ENCODE measurements around the gene KCNJ10.

Gene KCNJ10

DNA sequence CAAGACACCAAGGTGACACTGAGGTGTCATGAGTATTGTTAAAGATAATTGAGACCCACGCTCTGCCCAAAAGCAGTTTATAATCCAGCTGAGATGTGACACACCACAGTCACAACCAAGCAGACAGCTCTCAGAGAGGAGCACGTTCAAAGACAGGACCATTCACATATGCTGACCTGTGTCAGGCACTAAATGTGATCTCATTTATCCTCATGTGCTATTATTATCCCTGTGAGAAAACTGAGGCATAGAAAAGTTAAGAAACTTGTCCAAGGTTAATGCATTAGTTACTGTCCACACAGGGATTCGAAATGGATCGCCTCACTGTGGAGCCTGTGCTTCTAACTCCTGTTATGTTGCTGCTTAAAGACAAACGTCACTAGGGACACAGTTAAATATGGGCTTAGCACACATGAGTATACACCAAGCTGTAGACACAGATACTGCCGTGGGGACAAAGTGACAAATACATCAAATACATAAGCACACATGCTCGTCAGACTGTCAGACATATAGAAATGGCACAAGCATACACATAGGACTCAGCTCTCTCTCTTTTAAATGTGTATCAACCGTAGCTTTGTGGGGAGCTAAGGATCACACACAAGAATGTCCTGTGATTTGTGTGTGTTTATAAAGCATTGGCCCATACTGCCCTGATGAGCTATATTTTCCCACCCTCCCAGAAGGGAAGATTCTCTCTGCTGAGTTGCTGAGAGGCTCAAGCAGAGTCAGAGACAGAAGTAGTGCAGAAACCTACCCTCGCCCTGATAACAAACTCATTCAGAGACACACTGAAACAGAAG is 32.0 kb upstream of the KCNJ10 start:
- POLR2A ChIA-PET, result interaction anchor here (0.7 to 1.2 kb wide), 3 partner anchors 117 to 979 kb away, joined by 3 to 7 read pairs (median 3); no protein-coding TSS in a partner anchor
- DNase-seq (ENCODE audit: low read depth, low spot score), result no peak
- CTCF ChIA-PET, result interaction anchor here (0.5 to 7.1 kb wide), 53 partner anchors 8 to 501 kb away, joined by 3 to 206 read pairs (median 6); partner anchors contain the start of genes ATP1A2, ATP1A4, CASQ1 and DCAF8
- H3K4me3 ChIP-seq (ENCODE audit: low read depth, low read length), result no peak overlapping the region
- TF ChIP-seq, protein P1, sequence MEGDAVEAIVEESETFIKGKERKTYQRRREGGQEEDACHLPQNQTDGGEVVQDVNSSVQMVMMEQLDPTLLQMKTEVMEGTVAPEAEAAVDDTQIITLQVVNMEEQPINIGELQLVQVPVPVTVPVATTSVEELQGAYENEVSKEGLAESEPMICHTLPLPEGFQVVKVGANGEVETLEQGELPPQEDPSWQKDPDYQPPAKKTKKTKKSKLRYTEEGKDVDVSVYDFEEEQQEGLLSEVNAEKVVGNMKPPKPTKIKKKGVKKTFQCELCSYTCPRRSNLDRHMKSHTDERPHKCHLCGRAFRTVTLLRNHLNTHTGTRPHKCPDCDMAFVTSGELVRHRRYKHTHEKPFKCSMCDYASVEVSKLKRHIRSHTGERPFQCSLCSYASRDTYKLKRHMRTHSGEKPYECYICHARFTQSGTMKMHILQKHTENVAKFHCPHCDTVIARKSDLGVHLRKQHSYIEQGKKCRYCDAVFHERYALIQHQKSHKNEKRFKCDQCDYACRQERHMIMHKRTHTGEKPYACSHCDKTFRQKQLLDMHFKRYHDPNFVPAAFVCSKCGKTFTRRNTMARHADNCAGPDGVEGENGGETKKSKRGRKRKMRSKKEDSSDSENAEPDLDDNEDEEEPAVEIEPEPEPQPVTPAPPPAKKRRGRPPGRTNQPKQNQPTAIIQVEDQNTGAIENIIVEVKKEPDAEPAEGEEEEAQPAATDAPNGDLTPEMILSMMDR (IDR thresholded peaks at IDR 0.05; ENCODE audit: insufficient read depth, low read length, missing control alignments), result no peak

DNA sequence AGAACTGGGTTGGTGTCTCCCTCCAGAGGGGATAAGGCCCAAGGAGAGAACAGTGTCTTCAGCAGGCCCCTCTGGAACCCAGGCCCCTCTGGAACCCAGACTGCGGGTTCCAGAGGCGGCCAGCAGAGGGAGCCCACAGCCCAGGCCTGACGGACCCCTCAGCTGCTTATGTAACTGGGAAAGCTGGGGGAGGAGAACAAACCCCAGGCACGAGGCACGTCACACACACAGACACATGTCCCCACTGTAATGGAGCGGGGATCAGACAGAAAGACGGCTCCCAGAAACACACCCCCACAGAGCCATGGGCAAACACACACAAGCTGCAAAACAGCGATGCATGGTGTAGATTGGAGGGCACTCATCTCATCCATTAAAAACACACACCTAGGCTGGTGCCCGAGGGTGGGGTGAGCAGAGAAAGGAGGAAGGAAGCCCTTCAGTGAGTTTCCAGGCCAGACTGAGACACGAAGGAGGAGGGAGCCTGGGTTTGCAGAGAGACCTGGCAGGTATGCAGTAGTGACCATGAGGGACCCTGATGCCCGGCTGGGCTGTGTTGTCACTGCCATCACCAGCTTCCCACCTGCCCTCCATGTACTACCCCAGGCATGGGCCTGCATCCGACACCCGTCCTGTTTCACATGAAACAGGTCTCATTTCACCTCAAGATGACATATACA is 31.2 kb upstream of the KCNJ10 start:
- POLR2A ChIA-PET, result interaction anchor here (0.9 to 1.2 kb wide), 2 partner anchors 118 to 190 kb away, joined by 3 to 7 read pairs; no protein-coding TSS in a partner anchor
- peak overlapping the region; percentile 16; the same call in 1 of the 2 replicates for H3K4me3 ChIP-seq (ENCODE audit: low read depth, low read length)
- CTCF ChIA-PET, result interaction anchor here (0.6 to 7.1 kb wide), 50 partner anchors 9 to 502 kb away, joined by 3 to 206 read pairs (median 6); partner anchors contain the start of genes ATP1A2, ATP1A4, CASQ1 and DCAF8
- TF ChIP-seq, protein P1 (IDR thresholded peaks at IDR 0.05; ENCODE audit: insufficient read depth, low read length, missing control alignments), result peak; percentile 91
- DNase-seq (ENCODE audit: low read depth, low spot score), result no peak

DNA sequence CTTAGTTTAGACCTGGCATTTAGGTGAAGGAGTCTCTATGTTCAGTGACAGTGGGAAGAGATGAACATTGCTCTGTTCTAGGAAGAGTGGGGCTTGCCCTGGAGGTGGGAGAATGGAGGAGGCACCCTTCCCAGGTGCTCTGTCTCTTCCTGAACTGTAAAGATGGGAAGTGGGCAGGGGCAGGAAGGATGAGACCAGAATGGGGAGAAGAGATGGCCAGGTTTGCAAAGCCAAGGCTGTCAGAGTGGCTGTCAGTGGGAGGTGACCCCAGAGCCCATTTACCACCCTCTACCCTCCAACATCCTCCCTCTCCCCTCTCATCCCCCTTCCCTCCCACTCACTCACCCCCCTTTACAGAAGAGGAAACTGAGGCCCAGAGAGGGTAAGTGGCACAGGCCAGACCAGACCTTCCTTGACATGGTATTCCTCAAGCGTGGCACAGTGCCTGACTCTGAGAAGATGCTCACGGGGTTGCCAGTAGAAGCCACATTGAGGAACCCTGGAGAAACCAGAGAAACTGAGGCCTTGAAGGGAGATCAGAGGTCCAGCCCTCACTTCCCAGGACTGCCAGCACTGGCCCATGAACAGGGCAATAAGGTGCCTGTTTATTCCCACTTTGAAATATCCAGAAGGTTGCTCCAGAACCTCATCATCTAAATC is 29.9 kb upstream of the KCNJ10 start:
- ChIA-PET POLR2A (no interaction called here), CTCF (interaction anchor here (1.0 to 7.1 kb wide), 30 partner anchors 7 to 276 kb away, joined by 3 to 206 read pairs (median 17); partner anchors contain the start of genes CASQ1, DCAF8, KCNJ9 and PEA15)
- no peak overlapping the region for H3K4me3 ChIP-seq (ENCODE audit: low read depth, low read length)
- no peak for DNase-seq (ENCODE audit: low read depth, low spot score)
- TF ChIP-seq, protein P1 (IDR thresholded peaks at IDR 0.05; ENCODE audit: insufficient read depth, low read length, missing control alignments), result no peak

DNA sequence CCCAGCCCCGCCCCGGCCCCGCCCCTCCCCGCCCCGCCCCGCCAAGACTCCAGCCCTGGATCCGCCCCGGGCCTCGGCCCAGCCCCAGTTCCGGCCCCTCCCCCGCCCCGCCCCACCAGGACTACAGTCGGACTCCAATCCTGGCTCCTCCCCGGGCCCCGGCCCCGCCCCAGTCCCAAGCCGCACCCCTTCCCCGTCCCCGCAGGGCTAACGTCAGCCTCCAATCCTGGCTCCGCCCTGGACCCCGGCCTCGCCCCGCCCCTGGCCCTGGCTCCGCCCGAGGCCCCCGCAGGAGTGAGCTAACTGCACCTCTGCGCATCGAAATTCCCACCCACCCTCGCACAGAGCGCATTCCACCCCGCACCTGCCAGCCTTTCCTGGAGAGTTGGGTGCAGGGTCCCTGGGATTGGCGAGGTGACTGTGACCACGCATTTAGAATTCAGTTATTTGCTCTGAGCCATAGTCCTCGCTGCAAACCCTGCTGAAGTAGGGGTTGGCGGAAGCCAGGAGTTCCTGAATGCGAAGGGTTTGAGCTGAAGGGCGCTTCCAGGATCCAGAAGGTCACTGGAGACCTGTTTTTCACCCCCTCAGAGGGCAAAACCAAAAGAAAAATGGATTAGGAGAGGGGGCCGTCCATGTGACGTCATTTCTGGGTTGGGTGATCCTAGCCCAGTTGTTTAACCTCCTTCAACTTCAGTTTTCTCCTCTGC is 29.0 kb upstream of the KCNJ10 start:
- H3K4me3 ChIP-seq (ENCODE audit: low read depth, low read length), result peak overlapping the region; percentile 72
- DNase-seq (ENCODE audit: low read depth, low spot score), result peak; percentile 29
- TF ChIP-seq, protein P1 (IDR thresholded peaks at IDR 0.05; ENCODE audit: insufficient read depth, low read length, missing control alignments), result no peak
- ChIA-PET CTCF (interaction anchor here (0.8 to 6.8 kb wide), 10 partner anchors 10 to 193 kb away, joined by 3 to 100 read pairs (median 12); partner anchors contain the start of gene KCNJ9), POLR2A (interaction anchor here (1.9 kb wide), 1 partner anchor 121 kb away, joined by 5 read pairs; no protein-coding TSS in a partner anchor)

DNA sequence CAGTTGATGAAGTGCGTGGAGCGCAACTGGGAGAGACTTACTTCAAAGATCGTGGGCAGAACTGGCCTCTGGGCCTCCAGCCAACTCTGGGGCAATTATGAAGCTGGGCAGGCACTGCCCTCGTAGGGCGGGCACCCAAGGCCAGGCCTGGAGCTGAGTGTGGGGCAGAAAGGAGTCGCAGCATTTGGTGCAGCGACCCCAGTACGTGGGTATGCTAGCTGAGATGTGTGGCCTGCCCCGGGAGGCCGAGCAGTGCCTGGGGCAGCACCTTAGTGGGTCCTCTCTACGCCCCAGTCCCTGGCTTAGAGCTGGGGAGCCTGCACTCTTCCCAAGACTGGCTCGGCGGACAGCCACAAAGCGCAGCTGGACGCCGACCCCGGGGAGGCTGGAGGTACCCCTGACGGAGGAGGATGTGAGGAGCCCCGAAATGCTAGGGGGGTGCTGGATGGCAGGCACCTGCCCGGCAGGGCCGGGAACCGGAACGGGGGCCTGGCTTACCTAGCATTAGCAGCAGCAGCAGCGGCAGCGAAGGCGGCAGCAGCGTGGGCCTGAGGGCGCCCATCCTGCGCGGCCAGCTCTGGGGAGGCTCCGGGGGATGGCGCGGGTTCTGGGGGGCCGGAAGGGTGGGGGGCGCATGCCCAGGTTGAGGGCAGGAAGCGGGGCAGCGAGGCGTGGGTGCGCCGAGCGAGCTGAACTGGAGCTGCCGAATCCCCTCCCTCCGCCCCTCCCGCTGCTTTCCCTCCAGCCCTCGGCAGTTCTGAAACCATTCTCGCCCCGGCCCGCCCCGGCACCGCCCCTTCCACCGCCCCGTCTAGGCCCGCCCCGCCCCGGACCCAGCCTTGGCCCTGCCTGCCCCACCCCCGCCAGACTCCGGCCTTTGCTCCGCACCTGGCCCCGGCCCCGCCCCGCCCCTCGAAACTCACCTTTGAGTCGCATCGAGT is 28.2 kb upstream of the KCNJ10 start, which contains the start of gene IGSF8:
TSS of gene IGSF8 (minus strand) at position 709 of the 941 bp plus-strand sequence. CDS start at position 562, 147 bp downstream.
- ChIA-PET POLR2A (interaction anchor here (0.7 to 1.9 kb wide), 2 partner anchors 120 to 122 kb away, joined by 4 to 5 read pairs; no protein-coding TSS in a partner anchor), CTCF (interaction anchor here (0.8 to 6.8 kb wide), 11 partner anchors 11 to 278 kb away, joined by 3 to 100 read pairs (median 7); partner anchors contain the start of gene KCNJ9)
- no peak for DNase-seq (ENCODE audit: low read depth, low spot score)
- TF ChIP-seq, protein P1 (IDR thresholded peaks at IDR 0.05; ENCODE audit: insufficient read depth, low read length, missing control alignments), result no peak
- peak within 1 kb of the TSS; percentile 72 for H3K4me3 ChIP-seq (ENCODE audit: low read depth, low read length)

All from AG04449 (cell line).